ENCODE results near the gene BAX.

The BAX gene

GRCh38 chr19:48963371-48964204 lies 8.9 kb downstream of the BAX start:
- DNase-seq (ENCODE audit: low read depth), result peak; percentile 84
- H3K4me3 ChIP-seq (ENCODE audit: low read depth, low read length), result peak overlapping the region; percentile 34
- peak; percentile 47 for TF ChIP-seq MYC (IDR thresholded peaks at IDR 0.05; ENCODE audit: low read depth, low read length)
- TF ChIP-seq, protein P1, sequence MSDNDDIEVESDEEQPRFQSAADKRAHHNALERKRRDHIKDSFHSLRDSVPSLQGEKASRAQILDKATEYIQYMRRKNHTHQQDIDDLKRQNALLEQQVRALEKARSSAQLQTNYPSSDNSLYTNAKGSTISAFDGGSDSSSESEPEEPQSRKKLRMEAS (IDR thresholded peaks at IDR 0.05; ENCODE audit: low read depth, low read length), result 0 out of 2 replicates have a peak, but pooled peaks have one; percentile 26
- no peak for TF ChIP-seq CTCF (IDR thresholded peaks at IDR 0.05; ENCODE audit: low read depth, low read length)
- peak; percentile 34 for TF ChIP-seq POLR2A (IDR thresholded peaks at IDR 0.05; ENCODE audit: extremely low read depth, insufficient read length)

- DNase-seq (ENCODE audit: low read depth), result no peak
- peak overlapping the region; percentile 28 for H3K4me3 ChIP-seq (ENCODE audit: low read depth, low read length)
- TF ChIP-seq CTCF (IDR thresholded peaks at IDR 0.05; ENCODE audit: low read depth, low read length), result no peak
- no peak for TF ChIP-seq POLR2A (IDR thresholded peaks at IDR 0.05; ENCODE audit: extremely low read depth, insufficient read length)
- no peak for TF ChIP-seq MYC (IDR thresholded peaks at IDR 0.05; ENCODE audit: low read depth, low read length)
- TF ChIP-seq, protein P1 (IDR thresholded peaks at IDR 0.05; ENCODE audit: low read depth, low read length), result peak; percentile 31; the same call in 1 of the 2 replicates
These were observed 9.7 kb downstream of the BAX start for GRCh38 chr19:48964205-48965039.

GRCh38 chr19:48965040-48965805 lies 10.5 kb downstream of the BAX start, which contains the start of gene FTL:
TSS of gene FTL (plus strand) at chr19:48965309. CDS start at chr19:48965508, 199 bp downstream.
- no peak for TF ChIP-seq CTCF (IDR thresholded peaks at IDR 0.05; ENCODE audit: low read depth, low read length)
- peak; percentile 69 for TF ChIP-seq MYC (IDR thresholded peaks at IDR 0.05; ENCODE audit: low read depth, low read length)
- TF ChIP-seq, protein P1 (IDR thresholded peaks at IDR 0.05; ENCODE audit: low read depth, low read length), result peak; percentile 77
- TF ChIP-seq POLR2A (IDR thresholded peaks at IDR 0.05; ENCODE audit: extremely low read depth, insufficient read length), result peak; percentile 99
- peak within 1 kb of the TSS; percentile 97 for H3K4me3 ChIP-seq (ENCODE audit: low read depth, low read length)
- peak; percentile 97 for DNase-seq (ENCODE audit: low read depth)

- TF ChIP-seq MYC (IDR thresholded peaks at IDR 0.05; ENCODE audit: low read depth, low read length), result peak; percentile 79
- no peak for TF ChIP-seq CTCF (IDR thresholded peaks at IDR 0.05; ENCODE audit: low read depth, low read length)
- no peak for TF ChIP-seq POLR2A (IDR thresholded peaks at IDR 0.05; ENCODE audit: extremely low read depth, insufficient read length)
- TF ChIP-seq, protein P1 (IDR thresholded peaks at IDR 0.05; ENCODE audit: low read depth, low read length), result peak; percentile 82
- H3K4me3 ChIP-seq (ENCODE audit: low read depth, low read length), result peak overlapping the region; percentile 97
- peak; percentile 88 for DNase-seq (ENCODE audit: low read depth)
These were observed 11.3 kb downstream of the BAX start for GRCh38 chr19:48965806-48966540.
